Suppressor macrophage (primary cell): Measurements from ENCODE around the gene MRPL2.

Experiments used
- DNase-seq, 4 experiments: peaks; one replicate each; pipeline ENCODE4 v3.0.0-alpha.2; 2020 to 2022
- total RNA-seq, 17 experiments: gene quantifications; one replicate each; lab custom pipeline; 2026; ENCODE audit warnings: mixed read lengths in 6 of 17, inconsistent platforms in 3 of 17; lab: John Stamatoyannopoulos, UW

MRPL2 gene
- 0.33 to 2.5 (median 0.93) reads per million in 17 experiments for total RNA-seq

- peak; percentile 98 to 99 (median 98) for DNase-seq
Measured at GRCh38 chr6:43059168-43060033, at the start of gene MRPL2, which contains the start of gene KLC4. Gene MRPL2 (minus strand): TSS chr6:43059434. CDS start chr6:43059381, 53 bp downstream. Gene KLC4 (plus strand): TSS chr6:43059631. CDS start chr6:43061336, 1,705 bp downstream.

DNA sequence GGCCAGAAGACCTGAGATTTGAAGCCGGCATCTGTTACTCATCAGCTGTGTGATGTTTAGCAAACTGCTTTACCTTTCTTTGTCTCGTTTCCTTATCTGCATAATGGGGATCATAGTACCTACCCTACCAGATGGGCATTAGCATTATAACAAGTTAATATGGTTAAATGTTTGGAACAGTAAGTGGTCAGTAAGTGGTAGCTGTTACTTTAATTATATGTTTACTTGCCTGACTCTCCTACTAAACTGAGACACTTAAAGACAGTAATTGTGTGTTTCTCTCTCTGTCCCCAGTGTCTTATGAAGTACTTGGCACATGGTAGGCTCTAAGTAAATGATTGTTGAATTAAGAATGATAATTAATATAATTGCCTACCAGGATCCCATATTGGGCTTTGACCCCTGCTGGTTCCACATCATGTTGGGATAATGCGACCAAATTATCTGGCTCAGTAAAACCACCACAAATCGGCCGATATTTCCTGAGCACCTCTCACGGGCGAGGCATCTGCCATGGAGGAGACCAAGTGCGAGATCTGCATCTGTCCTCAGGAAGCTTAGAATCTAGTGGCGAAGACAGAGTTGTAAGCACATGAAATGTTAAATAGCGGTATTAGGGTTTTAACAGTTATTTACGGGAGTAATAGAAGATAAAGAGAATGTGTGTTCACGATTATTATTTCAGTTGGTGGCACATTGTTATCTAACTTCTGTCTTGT is 48.3 kb upstream of the MRPL2 start:
- DNase-seq = no peak

- no peak for DNase-seq
Measured at GRCh38 chr6:43105538-43106222, 46.4 kb upstream of the MRPL2 start.

DNA sequence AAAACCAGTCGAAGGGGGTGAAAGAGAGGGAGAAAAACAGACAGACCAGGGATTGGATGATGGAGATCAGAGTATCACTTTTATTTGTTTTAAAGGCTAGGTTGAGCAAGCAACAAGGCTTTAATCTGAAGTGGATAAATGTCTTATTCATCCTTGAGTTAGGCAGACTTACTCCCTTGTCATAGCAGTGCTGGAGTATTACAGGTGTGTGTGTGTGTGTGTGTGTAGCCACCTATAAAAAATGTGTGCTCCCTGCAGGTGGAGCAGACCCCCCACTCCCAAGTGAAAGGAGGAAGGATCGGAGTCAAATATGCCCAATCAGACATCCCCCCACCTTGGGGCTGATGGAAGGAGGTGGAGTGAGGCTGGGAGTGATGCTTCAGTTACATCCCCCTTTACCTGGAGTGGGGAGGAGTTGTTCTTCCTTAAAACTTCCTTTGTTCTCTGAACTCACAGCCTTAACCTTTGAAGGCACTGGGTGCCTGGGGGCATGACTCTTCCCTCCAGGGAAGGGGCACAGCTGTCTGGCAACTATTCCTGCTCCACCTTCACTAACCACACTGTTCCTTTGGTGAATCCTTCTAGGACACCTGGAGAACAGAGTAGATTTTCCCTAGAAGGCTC is 44.1 kb upstream of the MRPL2 start:
- DNase-seq = no peak

DNA sequence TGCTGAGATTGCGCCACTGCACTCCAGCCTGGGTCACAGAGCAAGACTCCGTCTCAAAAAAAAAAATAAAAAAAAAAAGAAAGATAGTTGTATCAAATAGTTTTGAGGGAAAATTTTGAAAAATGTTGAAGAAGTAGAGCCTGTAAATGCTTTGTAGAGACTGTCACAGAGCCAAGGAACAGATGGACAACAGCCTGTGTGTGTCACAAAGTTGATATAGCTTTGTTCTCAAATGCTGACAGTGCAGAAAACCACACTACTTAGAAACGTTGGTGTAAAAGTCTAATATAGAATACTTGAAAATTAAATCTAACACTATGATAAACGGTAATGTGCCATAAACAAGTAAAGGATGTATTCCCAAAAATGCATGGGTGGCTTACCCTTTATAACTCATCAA is 42.3 kb upstream of the MRPL2 start:
- no peak for DNase-seq

- DNase-seq = no peak
Measured at GRCh38 chr6:43097502-43097901, 38.3 kb upstream of the MRPL2 start.

DNA sequence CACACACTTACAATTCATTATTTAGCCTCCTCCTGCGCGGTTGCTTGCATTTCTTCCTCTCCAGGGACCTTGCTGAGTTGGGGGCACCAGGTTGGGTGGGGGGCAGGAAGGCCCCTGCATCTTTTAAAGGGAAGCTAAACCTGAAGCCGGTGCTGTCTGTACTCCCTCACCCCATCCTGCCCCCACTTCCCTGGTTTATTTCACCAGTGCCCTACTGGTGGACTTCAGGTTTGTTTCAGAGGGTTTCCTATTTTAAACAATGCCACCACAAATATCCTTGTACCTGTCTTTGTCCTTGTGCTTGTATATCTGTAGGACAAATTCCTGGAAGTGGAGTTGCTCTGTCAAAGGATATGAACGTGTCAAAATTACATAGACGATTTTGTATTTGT is 37.9 kb upstream of the MRPL2 start:
- DNase-seq = no peak

GRCh38 chr6:43096451-43097097 is 37.3 kb upstream of the MRPL2 start:
- DNase-seq = no peak

- DNase-seq = no peak
Measured at GRCh38 chr6:43095939-43096338, 36.7 kb upstream of the MRPL2 start.

DNA sequence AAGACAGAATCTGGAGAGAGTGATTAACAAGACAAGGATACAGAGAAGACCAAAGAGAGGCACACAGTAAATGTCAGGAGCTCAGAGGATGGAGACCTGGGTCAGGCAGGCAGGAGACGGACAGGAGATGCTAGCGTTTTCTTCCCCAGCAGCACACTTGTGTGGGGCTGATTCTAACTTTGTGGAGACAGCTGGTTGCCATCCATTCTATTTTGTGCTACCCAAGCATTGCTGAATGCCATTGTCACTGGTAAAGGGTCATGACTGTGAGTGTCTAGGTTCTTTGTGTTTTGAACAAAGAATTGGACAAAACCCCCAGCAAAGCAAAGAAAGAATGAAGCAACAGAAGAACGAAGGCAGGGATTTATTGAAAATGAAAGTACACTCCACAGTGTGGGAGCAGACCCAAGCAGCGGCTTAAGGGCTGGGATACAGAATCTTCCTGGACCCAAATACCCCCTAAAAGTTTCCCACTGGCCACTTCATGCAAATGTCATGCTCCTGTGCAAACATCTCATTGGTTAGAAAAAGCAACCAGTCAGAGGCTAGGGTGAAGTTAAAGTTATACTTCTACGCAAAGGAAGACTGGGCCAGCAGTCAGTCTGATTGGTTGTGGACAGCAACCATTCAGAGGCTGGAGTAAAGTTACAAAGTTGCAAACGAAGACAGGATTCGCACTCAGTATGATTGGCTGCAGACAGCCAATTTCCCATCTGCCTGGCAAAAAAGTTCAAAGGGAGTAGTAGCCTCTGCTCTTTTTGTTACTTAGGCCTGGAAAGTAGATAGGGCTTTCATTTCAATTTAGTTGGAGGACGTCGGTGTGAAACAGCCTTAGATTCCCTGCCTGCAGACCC is 34.4 kb upstream of the MRPL2 start:
- peak in 2 of 4 experiments; percentile 11 to 47 for DNase-seq

- no peak for DNase-seq
Measured at GRCh38 chr6:43092635-43093034, 33.4 kb upstream of the MRPL2 start.

GRCh38 chr6:43091436-43091991 is 32.3 kb upstream of the MRPL2 start:
- DNase-seq = no peak

DNA sequence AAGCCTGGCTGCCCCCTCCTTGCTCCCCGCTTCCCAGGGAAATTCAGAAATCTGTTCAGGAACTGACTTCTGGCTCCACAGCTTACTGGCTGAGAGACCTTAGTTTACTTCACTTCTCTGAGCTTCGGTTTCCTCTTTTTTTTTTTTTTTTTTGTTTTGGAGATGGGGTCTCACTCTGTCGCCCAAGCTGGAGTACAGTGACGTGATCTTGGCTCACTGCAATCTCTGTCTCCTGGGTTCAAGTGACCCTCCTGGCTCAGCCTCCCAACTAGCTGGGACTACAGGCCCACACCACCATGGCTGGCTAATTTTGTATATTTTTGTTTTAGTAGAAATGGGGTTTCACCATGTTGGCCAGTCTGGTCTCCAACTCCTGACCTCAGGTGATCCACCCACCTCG is 31.8 kb upstream of the MRPL2 start:
- DNase-seq = no peak

- DNase-seq = no peak
Measured at GRCh38 chr6:43090559-43090956, 31.3 kb upstream of the MRPL2 start.

DNA sequence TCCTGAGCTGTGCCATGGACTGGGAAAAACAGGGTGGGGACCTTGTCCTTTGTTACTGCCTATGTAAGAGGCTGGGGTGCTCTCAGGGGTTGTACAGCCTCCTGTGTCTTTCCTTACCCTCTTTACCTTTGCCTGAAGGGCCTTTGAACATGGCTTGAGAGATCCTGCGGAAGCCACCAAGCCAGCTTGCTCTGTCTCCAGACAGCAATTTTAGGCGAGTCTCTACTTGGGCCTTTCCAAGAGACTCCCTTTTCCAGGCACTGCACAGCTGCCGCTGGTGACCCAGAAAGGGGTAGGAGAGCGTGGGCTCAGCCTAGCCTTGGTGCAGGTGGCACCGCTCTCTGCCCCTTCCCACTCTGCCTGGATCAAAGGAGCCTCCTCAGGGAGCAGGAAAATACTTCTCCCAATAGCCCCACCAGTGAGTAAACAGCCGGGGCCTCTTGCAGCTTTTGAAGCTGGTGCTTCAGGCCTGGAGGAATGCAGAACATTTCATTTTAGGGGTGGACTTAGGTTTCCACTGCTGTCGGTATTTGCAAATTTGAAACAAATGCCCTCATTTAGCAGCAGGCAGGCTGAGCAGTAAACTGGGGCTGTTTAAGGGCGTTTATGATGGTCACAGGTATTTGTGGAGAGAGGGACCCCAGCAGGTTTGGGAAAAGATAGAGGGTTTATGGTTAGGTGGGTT is 30.8 kb upstream of the MRPL2 start:
- DNase-seq = no peak

DNA sequence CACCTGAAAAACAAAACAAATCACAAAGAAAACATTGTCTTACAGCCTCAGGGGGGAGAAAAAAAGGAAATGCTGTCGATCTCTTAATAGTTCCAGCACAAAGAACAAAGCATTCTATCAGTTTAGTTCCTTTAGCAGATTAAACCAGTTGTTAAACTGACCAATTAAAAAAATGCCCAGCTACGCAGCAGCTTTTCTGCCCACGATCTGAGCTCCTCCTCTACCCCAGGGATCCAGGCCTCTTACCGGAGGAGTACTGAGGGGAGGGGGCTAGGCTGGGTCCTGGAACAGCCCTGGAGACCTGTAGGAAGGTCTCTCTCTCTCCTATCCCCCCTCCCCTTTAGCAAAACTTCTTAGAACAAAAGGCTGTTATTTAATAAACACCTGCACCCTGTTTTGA is 30.2 kb upstream of the MRPL2 start:
- DNase-seq = no peak

DNA sequence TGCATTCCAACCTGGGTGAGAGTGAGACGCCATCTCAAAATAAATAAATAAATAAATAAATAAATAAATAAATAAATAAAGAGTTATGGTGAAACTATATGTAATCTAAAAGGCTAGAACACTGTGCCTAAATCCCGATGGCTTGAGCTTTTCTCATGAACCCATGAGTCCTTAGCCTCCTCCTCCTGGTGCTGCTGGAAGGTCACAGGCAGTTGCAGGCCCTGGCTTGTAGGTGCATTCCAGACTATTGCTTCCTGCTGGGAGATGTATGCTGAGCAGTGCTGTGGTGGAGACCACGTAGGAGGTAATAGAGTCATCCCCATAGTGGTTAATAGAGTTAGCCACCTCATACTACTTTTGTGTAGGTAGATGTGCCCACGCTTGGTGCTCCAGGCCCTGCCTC is 29.4 kb upstream of the MRPL2 start:
- DNase-seq = peak in 2 of 4 experiments; percentile 20 to 23

DNA sequence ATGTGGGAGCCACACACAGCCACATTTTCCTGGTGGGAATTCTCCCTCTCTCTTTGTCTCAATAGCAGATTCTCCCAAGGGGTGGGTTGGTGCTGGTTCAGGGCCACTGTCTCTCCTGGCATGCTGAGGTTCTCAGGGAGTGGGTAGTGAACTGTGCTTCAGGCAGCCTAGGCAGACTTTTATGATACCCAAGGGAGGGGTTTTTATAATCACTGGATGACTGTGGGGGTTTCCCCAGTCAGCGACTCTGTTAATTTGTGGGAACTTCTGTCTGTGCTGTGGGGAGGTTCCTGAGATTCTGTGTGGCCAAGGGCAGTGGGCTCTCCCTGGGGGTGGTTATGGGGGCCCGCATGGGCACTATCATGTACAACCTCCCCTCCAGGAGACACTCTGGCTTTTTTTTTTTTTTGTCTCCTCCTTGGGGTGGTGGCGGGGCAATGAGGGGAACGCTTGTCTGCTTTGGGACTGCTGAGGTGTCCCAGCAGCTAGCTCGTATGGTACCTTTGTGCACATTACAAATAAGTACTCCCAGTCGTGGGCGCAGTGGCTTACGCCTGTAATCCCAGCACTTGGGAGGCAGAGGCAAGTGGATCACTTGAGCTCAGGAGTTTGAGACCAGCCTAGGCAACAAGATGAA is 26.9 kb upstream of the MRPL2 start:
- DNase-seq = no peak

DNA sequence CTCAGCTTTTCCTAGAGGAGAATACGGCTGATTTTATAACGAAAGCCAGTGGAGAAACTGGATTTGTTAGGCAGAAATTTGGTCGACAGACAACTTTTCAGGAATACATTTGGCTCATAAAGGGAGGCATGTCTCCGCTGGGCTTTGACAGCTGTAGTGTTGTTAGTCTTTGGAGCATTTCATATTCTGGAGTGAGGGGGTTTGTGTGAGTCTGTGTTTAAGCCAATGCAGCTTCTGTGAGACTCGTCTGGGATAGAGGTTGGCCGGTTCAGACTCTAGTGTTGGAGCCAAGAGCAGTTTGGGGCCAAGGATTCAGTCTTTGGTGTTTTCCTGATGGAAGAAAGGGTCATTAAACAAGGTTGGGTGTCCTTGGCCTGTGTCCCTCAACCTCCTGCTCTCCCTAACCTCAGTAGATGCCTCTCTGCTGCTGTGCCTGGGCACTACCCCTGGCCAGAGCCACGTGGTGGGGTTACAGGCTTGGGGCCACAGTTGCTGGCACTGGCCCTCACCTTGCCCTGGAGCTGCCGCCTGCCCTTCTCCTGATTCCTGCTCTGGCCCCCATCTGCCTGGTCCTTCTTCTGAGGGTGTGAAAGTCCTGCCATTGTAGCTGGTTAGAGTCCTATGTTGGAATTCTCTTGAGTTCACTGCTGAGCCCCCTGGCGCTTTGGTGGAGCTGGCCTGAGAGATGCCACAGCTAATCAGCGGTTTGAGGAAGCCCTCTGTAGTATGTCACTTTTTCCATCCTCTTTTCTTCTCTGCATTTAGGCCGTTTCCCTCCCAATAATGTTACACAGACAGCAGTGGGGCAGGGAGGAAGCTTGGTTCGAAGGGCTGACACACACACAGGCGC is 23.8 kb upstream of the MRPL2 start:
- peak in 1 of 4 experiments; percentile 10 for DNase-seq
